ENCODE data around the gene GALM.
"Not testable (repeated sequence)": the region's sequence is repeated elsewhere in the genome, so short reads cannot be mapped to it uniquely, and the experiment has no call there.

The GALM gene

GRCh38 chr2:38708900-38709566 lies 43.1 kb downstream of the GALM start:
- DNase-seq (ENCODE audit: extremely low read depth in 1 of 2, low read depth in 1 of 2): no peak

- no peak for DNase-seq (ENCODE audit: extremely low read depth in 1 of 2, low read depth in 1 of 2)
Observed at GRCh38 chr2:38709567-38710194, 43.8 kb downstream of the GALM start.

GRCh38 chr2:38711558-38711957 lies 45.6 kb downstream of the GALM start:
- no peak for DNase-seq (ENCODE audit: extremely low read depth in 1 of 2, low read depth in 1 of 2)

GRCh38 chr2:38712413-38712812 lies 46.5 kb downstream of the GALM start:
- no peak for DNase-seq (ENCODE audit: extremely low read depth in 1 of 2, low read depth in 1 of 2)

GRCh38 chr2:38712871-38713270 lies 47.0 kb downstream of the GALM start:
- DNase-seq (ENCODE audit: extremely low read depth in 1 of 2, low read depth in 1 of 2): no peak

GRCh38 chr2:38713338-38713737 lies 47.4 kb downstream of the GALM start:
- no peak for DNase-seq (ENCODE audit: extremely low read depth in 1 of 2, low read depth in 1 of 2)

GRCh38 chr2:38714941-38715340 lies 49.0 kb downstream of the GALM start:
- DNase-seq (ENCODE audit: extremely low read depth in 1 of 2, low read depth in 1 of 2): not testable (repeated sequence)

GRCh38 chr2:38716185-38716584 lies 50.3 kb downstream of the GALM start:
- no peak for DNase-seq (ENCODE audit: extremely low read depth in 1 of 2, low read depth in 1 of 2)

GRCh38 chr2:38718601-38719000 lies 52.7 kb downstream of the GALM start:
- no peak for DNase-seq (ENCODE audit: extremely low read depth in 1 of 2, low read depth in 1 of 2)

GRCh38 chr2:38719706-38720105 lies 53.8 kb downstream of the GALM start:
- no peak for DNase-seq (ENCODE audit: extremely low read depth in 1 of 2, low read depth in 1 of 2)

- no peak for DNase-seq (ENCODE audit: extremely low read depth in 1 of 2, low read depth in 1 of 2)
Observed at GRCh38 chr2:38720613-38721241, 54.8 kb downstream of the GALM start.

GRCh38 chr2:38722271-38723061 lies 56.6 kb downstream of the GALM start:
- DNase-seq (ENCODE audit: extremely low read depth in 1 of 2, low read depth in 1 of 2): no peak

- no peak for DNase-seq (ENCODE audit: extremely low read depth in 1 of 2, low read depth in 1 of 2)
Observed at GRCh38 chr2:38723173-38723572, 57.3 kb downstream of the GALM start.

- no peak for DNase-seq (ENCODE audit: extremely low read depth in 1 of 2, low read depth in 1 of 2)
Observed at GRCh38 chr2:38727661-38728060, 61.7 kb downstream of the GALM start.

- DNase-seq (ENCODE audit: extremely low read depth in 1 of 2, low read depth in 1 of 2): no peak
Observed at GRCh38 chr2:38728694-38729093, 62.8 kb downstream of the GALM start.

- no peak for DNase-seq (ENCODE audit: extremely low read depth in 1 of 2, low read depth in 1 of 2)
Observed at GRCh38 chr2:38731090-38731489, 65.2 kb downstream of the GALM start.

- DNase-seq (ENCODE audit: extremely low read depth in 1 of 2, low read depth in 1 of 2): no peak
Observed at GRCh38 chr2:38731684-38732221, 65.8 kb downstream of the GALM start.

GRCh38 chr2:38733300-38733971 lies 67.5 kb downstream of the GALM start:
- DNase-seq (ENCODE audit: extremely low read depth in 1 of 2, low read depth in 1 of 2): no peak

GRCh38 chr2:38734299-38735058 lies 68.6 kb downstream of the GALM start:
- no peak for DNase-seq (ENCODE audit: extremely low read depth in 1 of 2, low read depth in 1 of 2)

- no peak for DNase-seq (ENCODE audit: extremely low read depth in 1 of 2, low read depth in 1 of 2)
Observed at GRCh38 chr2:38735999-38736320, 70.0 kb downstream of the GALM start.

Measured in activated CD8-positive, alpha-beta memory T cell treated with anti-CD3 and anti-CD28 coated beads for 1 hour (primary cell).